ENCODE data around the gene H2BK1.

The H2BK1 gene

GRCh38 chr7:151198945-151199848 is 11.1 kb downstream of the H2BK1 start:
- POLR2A ChIA-PET: no interaction called here
- Histone ChIP-seq H3K27me3 (replicated peaks in 2 of 5; ENCODE audit: control insufficient read depth in 4 of 5, insufficient read depth in 5 of 5, low read length in 4 of 5) (peaks cover 0 to 30% (median 21%) of the 10 kb centered on the region in 5 experiments), H3K27ac (ENCODE audit: insufficient read depth in 1 of 2, low read depth in 1 of 2, low read length in 2 of 2, poor library complexity in 1 of 2, severe bottlenecking in 2 of 2) (no peak overlapping the region)

GRCh38 chr7:151197932-151198331 is 12.4 kb downstream of the H2BK1 start:
- ChIA-PET POLR2A (no interaction called here), CTCF (no interaction called here)
- H3K36me3 ChIP-seq (ENCODE audit: control insufficient read depth in 4 of 4, insufficient read depth in 4 of 4, low read length in 3 of 4): no peaks in the 10 kb centered on the region
- DNase-seq: no peak
- H3K9me3 ChIP-seq (ENCODE audit: control extremely low read depth in 1 of 5, control insufficient read depth in 4 of 5, insufficient read depth in 2 of 5, low read depth in 1 of 5, low read length in 4 of 5): no peaks in the 10 kb centered on the region
- H3K27me3 ChIP-seq (replicated peaks in 2 of 5; ENCODE audit: control insufficient read depth in 4 of 5, insufficient read depth in 5 of 5, low read length in 4 of 5): peaks cover 0 to 21% (median 14%) of the 10 kb centered on the region in 5 experiments
- peaks cover 0 to 5% (median 0%) of the 10 kb centered on the region in 4 experiments for H3K4me1 ChIP-seq (ENCODE audit: control extremely low read depth in 1 of 4, control insufficient read depth in 4 of 4, insufficient read depth in 4 of 4, low read length in 3 of 4)
- no peak overlapping the region for H3K4me3 ChIP-seq (ENCODE audit: control insufficient read depth in 1 of 7, extremely low read depth in 1 of 7, insufficient read depth in 4 of 7, low read depth in 2 of 7, low read length in 6 of 7)
- H3K27ac ChIP-seq (ENCODE audit: insufficient read depth in 1 of 2, low read depth in 1 of 2, low read length in 2 of 2, poor library complexity in 1 of 2, severe bottlenecking in 2 of 2): no peak overlapping the region

More at GRCh38 chr7:151198945-151199848, 11.1 kb downstream of the H2BK1 start:
- CTCF ChIA-PET: interaction anchor here (0.8 to 1.6 kb wide), 5 partner anchors 8 to 75 kb away, joined by 3 to 4 read pairs (median 3); no protein-coding TSS in a partner anchor
- Histone ChIP-seq H3K4me1 (ENCODE audit: control extremely low read depth in 1 of 4, control insufficient read depth in 4 of 4, insufficient read depth in 4 of 4, low read length in 3 of 4) (peaks cover 0 to 5% (median 0%) of the 10 kb centered on the region in 4 experiments), H3K9me3 (ENCODE audit: control extremely low read depth in 1 of 5, control insufficient read depth in 4 of 5, insufficient read depth in 2 of 5, low read depth in 1 of 5, low read length in 4 of 5) (no peaks in the 10 kb centered on the region), H3K36me3 (ENCODE audit: control insufficient read depth in 4 of 4, insufficient read depth in 4 of 4, low read length in 3 of 4) (no peaks in the 10 kb centered on the region), H3K4me3 (ENCODE audit: control insufficient read depth in 1 of 7, extremely low read depth in 1 of 7, insufficient read depth in 4 of 7, low read depth in 2 of 7, low read length in 6 of 7) (no peak overlapping the region)
- no peak for DNase-seq
- WGBS (ENCODE audit: insufficient coverage): 93% methylated on average over 23 of the region's 30 CpGs

- peak in 1 of 3 donors; percentile 7 for DNase-seq
- CTCF ChIA-PET: interaction anchor here (0.7 to 1.7 kb wide), 3 partner anchors 19 to 85 kb away, joined by 3 read pairs; no protein-coding TSS in a partner anchor
- Histone ChIP-seq H3K9me3 (ENCODE audit: control extremely low read depth in 1 of 5, control insufficient read depth in 4 of 5, insufficient read depth in 2 of 5, low read depth in 1 of 5, low read length in 4 of 5) (no peaks in the 10 kb centered on the region), H3K27me3 (replicated peaks in 2 of 5; ENCODE audit: control insufficient read depth in 4 of 5, insufficient read depth in 5 of 5, low read length in 4 of 5) (peaks cover 0 to 17% (median 14%) of the 10 kb centered on the region in 5 experiments), H3K36me3 (ENCODE audit: control insufficient read depth in 4 of 4, insufficient read depth in 4 of 4, low read length in 3 of 4) (no peaks in the 10 kb centered on the region), H3K27ac (ENCODE audit: insufficient read depth in 1 of 2, low read depth in 1 of 2, low read length in 2 of 2, poor library complexity in 1 of 2, severe bottlenecking in 2 of 2) (no peak overlapping the region), H3K4me3 (ENCODE audit: control insufficient read depth in 1 of 7, extremely low read depth in 1 of 7, insufficient read depth in 4 of 7, low read depth in 2 of 7, low read length in 6 of 7) (no peak overlapping the region), H3K4me1 (ENCODE audit: control extremely low read depth in 1 of 4, control insufficient read depth in 4 of 4, insufficient read depth in 4 of 4, low read length in 3 of 4) (peaks cover 0 to 5% (median 0%) of the 10 kb centered on the region in 4 experiments)
- WGBS (ENCODE audit: insufficient coverage): 52% methylated on average over 8 of the region's 19 CpGs
- POLR2A ChIA-PET: no interaction called here
These were observed 14.5 kb downstream of the H2BK1 start for GRCh38 chr7:151195616-151196450.

DNA sequence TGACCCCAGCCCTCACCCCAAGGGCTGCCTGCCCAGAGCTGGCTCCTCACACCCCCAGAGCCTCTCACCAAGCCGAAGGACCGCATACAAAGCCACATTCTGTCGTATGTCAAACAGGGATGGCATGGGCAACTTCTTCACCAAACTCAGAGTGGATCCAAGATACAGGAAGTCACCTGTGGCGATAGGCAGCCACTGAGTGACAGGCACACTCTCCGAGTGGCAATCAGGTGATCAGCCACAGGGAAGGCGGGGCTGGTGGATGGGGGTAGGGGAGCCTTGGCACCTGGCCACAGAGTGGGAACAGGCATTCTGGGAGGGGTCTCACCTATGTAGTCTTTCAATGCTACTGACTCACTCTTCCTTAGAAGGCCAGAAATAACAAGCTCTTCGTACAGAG is 16.1 kb downstream of the H2BK1 start:
- Histone ChIP-seq H3K9me3 (ENCODE audit: control extremely low read depth in 1 of 5, control insufficient read depth in 4 of 5, insufficient read depth in 2 of 5, low read depth in 1 of 5, low read length in 4 of 5) (no peaks in the 10 kb centered on the region), H3K27ac (ENCODE audit: insufficient read depth in 1 of 2, low read depth in 1 of 2, low read length in 2 of 2, poor library complexity in 1 of 2, severe bottlenecking in 2 of 2) (no peak overlapping the region), H3K36me3 (ENCODE audit: control insufficient read depth in 4 of 4, insufficient read depth in 4 of 4, low read length in 3 of 4) (no peaks in the 10 kb centered on the region), H3K4me1 (ENCODE audit: control extremely low read depth in 1 of 4, control insufficient read depth in 4 of 4, insufficient read depth in 4 of 4, low read length in 3 of 4) (peaks cover 0 to 5% (median 0%) of the 10 kb centered on the region in 4 experiments), H3K4me3 (ENCODE audit: control insufficient read depth in 1 of 7, extremely low read depth in 1 of 7, insufficient read depth in 4 of 7, low read depth in 2 of 7, low read length in 6 of 7) (no peak overlapping the region), H3K27me3 (replicated peaks in 2 of 5; ENCODE audit: control insufficient read depth in 4 of 5, insufficient read depth in 5 of 5, low read length in 4 of 5) (peaks cover 0 to 20% (median 14%) of the 10 kb centered on the region in 5 experiments)
- ChIA-PET POLR2A (interaction anchor here (0.6 kb wide), 1 partner anchor 13 kb away, joined by 3 read pairs; no protein-coding TSS in a partner anchor), CTCF (interaction anchor here (0.8 to 1.7 kb wide), 2 partner anchors 26 to 83 kb away, joined by 3 read pairs; no protein-coding TSS in a partner anchor)
- no peak for DNase-seq
- WGBS (ENCODE audit: insufficient coverage): 38% methylated on average over 3 of the region's 7 CpGs

DNA sequence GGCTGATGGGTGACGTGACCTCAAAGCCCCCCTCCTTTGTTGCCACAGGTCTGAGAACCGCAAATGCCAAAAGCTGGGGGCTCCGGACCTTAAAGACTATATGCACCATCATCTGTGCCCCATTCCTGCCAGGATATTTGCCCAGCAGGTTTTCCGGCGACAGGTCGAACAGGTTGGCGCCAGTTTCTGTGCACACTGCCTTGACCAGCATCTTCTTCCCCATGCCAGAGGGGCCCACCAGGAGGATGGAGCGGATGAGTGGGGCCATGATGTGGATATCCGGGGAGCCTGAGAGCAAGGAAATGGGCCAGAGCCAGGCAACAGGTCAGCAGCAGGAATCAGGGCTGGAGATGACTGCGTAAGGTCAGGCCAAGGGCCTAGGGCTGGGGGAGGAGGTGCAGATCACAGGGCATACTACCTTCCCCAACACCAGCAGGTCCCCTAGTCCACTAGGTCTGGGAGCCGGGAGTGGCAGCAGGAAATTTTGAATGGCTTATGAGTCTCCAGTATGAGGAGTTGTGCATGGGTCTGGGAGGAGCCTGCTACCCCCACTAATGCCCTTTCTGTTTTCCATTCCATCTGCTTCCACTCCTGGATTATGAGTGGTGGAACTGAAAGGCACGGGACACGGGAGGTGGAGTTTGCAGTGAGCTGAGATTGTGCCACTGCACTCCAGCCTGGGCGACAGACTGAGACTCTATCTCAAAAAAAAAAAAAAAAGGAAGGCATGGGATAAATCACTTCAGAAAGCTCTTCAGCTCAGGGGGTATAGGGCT is 16.9 kb downstream of the H2BK1 start:
- 98% methylated on average over 7 of the region's 14 CpGs for WGBS (ENCODE audit: insufficient coverage)
- DNase-seq: no peak
- H3K4me3 ChIP-seq (ENCODE audit: control insufficient read depth in 1 of 7, extremely low read depth in 1 of 7, insufficient read depth in 4 of 7, low read depth in 2 of 7, low read length in 6 of 7): no peak overlapping the region
- H3K4me1 ChIP-seq (ENCODE audit: control extremely low read depth in 1 of 4, control insufficient read depth in 4 of 4, insufficient read depth in 4 of 4, low read length in 3 of 4): peaks cover 0 to 5% (median 0%) of the 10 kb centered on the region in 4 experiments
- CTCF ChIA-PET: interaction anchor here (0.8 kb wide), 1 partner anchor 25 kb away, joined by 3 read pairs; no protein-coding TSS in a partner anchor
- POLR2A ChIA-PET: interaction anchor here (0.6 kb wide), 1 partner anchor 12 kb away, joined by 3 read pairs; no protein-coding TSS in a partner anchor
- H3K9me3 ChIP-seq (ENCODE audit: control extremely low read depth in 1 of 5, control insufficient read depth in 4 of 5, insufficient read depth in 2 of 5, low read depth in 1 of 5, low read length in 4 of 5): no peaks in the 10 kb centered on the region
- no peaks in the 10 kb centered on the region for H3K36me3 ChIP-seq (ENCODE audit: control insufficient read depth in 4 of 4, insufficient read depth in 4 of 4, low read length in 3 of 4)
- H3K27ac ChIP-seq (ENCODE audit: insufficient read depth in 1 of 2, low read depth in 1 of 2, low read length in 2 of 2, poor library complexity in 1 of 2, severe bottlenecking in 2 of 2): no peak overlapping the region
- H3K27me3 ChIP-seq (replicated peaks in 2 of 5; ENCODE audit: control insufficient read depth in 4 of 5, insufficient read depth in 5 of 5, low read length in 4 of 5): peaks cover 0 to 20% (median 14%) of the 10 kb centered on the region in 5 experiments

DNA sequence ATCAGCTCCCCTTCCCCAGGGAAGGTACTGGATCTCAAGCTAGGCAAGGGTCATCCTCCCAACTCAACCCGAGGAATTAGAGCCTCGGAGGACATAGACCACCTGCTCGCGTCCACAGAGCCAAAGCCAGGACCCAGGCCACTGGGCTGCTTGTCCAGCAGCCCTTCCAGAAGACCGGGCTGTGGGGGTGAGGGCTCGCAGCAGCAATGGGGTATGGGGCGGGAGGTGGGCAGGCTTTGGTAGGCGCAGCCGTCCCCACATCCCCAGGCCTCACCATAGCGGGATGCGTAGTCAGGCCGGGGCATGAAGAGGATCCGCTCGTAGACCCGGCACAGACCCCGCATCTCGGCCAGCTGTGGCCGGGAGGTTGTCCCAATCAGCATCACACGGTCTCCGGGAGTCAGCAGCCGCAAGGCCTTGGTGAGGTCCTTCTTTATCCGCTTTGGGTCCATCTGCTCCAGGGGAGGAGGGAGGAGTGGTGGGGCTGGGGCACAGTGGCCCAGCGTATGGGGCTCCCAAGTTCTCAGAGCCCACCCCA is 18.2 kb downstream of the H2BK1 start:
- Histone ChIP-seq H3K27me3 (replicated peaks in 2 of 5; ENCODE audit: control insufficient read depth in 4 of 5, insufficient read depth in 5 of 5, low read length in 4 of 5) (peaks cover 0 to 22% (median 14%) of the 10 kb centered on the region in 5 experiments), H3K4me3 (ENCODE audit: control insufficient read depth in 1 of 7, extremely low read depth in 1 of 7, insufficient read depth in 4 of 7, low read depth in 2 of 7, low read length in 6 of 7) (no peak overlapping the region), H3K9me3 (ENCODE audit: control extremely low read depth in 1 of 5, control insufficient read depth in 4 of 5, insufficient read depth in 2 of 5, low read depth in 1 of 5, low read length in 4 of 5) (no peaks in the 10 kb centered on the region), H3K4me1 (ENCODE audit: control extremely low read depth in 1 of 4, control insufficient read depth in 4 of 4, insufficient read depth in 4 of 4, low read length in 3 of 4) (peaks cover 0 to 5% (median 0%) of the 10 kb centered on the region in 4 experiments), H3K36me3 (ENCODE audit: control insufficient read depth in 4 of 4, insufficient read depth in 4 of 4, low read length in 3 of 4) (no peaks in the 10 kb centered on the region), H3K27ac (ENCODE audit: insufficient read depth in 1 of 2, low read depth in 1 of 2, low read length in 2 of 2, poor library complexity in 1 of 2, severe bottlenecking in 2 of 2) (no peak overlapping the region)
- WGBS (ENCODE audit: insufficient coverage): 98% methylated on average over 19 of the region's 23 CpGs
- DNase-seq: no peak
- ChIA-PET POLR2A (no interaction called here), CTCF (interaction anchor here (1.2 kb wide), 1 partner anchor 28 kb away, joined by 4 read pairs; no protein-coding TSS in a partner anchor)

Measured in common myeloid progenitor, CD34-positive (primary cell).